Measurements from ENCODE around the gene KIF12.
"Not testable (repeated sequence)": the region's sequence is repeated elsewhere in the genome, so short reads cannot be mapped to it uniquely, and the experiment has no call there.

KIF12 gene

GRCh38 chr9:114082763-114083412 lies 16.2 kb downstream of the KIF12 start:
- not testable (repeated sequence) for DNase-seq

GRCh38 chr9:114082017-114082762 lies 16.9 kb downstream of the KIF12 start:
- peak; percentile 87 for DNase-seq

- DNase-seq: no peak
These were observed 17.6 kb downstream of the KIF12 start for GRCh38 chr9:114081441-114082016.

GRCh38 chr9:114080773-114081440 lies 18.2 kb downstream of the KIF12 start:
- no peak for DNase-seq

- no peak for DNase-seq
These were observed 18.8 kb downstream of the KIF12 start for GRCh38 chr9:114080195-114080772.

- DNase-seq: no peak
These were observed 20.3 kb downstream of the KIF12 start for GRCh38 chr9:114078781-114079156.

- no peak for DNase-seq
These were observed 20.9 kb downstream of the KIF12 start, which contains the start of gene AMBP for GRCh38 chr9:114078021-114078780. Gene AMBP, minus strand, starts transcription at chr9:114078300. Its CDS starts 91 bp downstream, at chr9:114078209.

GRCh38 chr9:114077162-114077837 lies 21.8 kb downstream of the KIF12 start:
- no peak for DNase-seq

- DNase-seq: no peak
These were observed 22.6 kb downstream of the KIF12 start for GRCh38 chr9:114076237-114077161.

GRCh38 chr9:114075602-114076001 lies 23.5 kb downstream of the KIF12 start:
- no peak for DNase-seq

GRCh38 chr9:114072184-114073140 lies 26.6 kb downstream of the KIF12 start:
- DNase-seq: peak; percentile 33

GRCh38 chr9:114071197-114071795 lies 27.8 kb downstream of the KIF12 start:
- DNase-seq: no peak

GRCh38 chr9:114070188-114071103 lies 28.6 kb downstream of the KIF12 start:
- no peak for DNase-seq

GRCh38 chr9:114069476-114070187 lies 29.5 kb downstream of the KIF12 start:
- no peak for DNase-seq

- no peak for DNase-seq
These were observed 33.8 kb downstream of the KIF12 start for GRCh38 chr9:114065304-114065703.

- DNase-seq: no peak
These were observed 37.1 kb downstream of the KIF12 start for GRCh38 chr9:114061830-114062474.

- DNase-seq: no peak
These were observed 37.8 kb downstream of the KIF12 start for GRCh38 chr9:114061292-114061691.
